ENCODE measurements around the gene SYNDIG1. TPM values are rescaled to one million over a fixed set of nuclear protein-coding genes. Genes with fewer than 3 reads are reported as not detected.

The SYNDIG1 gene
- total and polyA plus RNA-seq, 5 donors = 26.3 to 38.6 (median 34.6) TPM

GRCh38 chr20:24449026-24449720, 20.3 kb upstream of the SYNDIG1 start:
- H3K27ac ChIP-seq (ENCODE audit: low read length) = no peak overlapping the region
- no peak for DNase-seq
- no peaks in the 10 kb centered on the region for H3K4me1 ChIP-seq (ENCODE audit: control insufficient read depth, insufficient read depth, low read length)
- ATAC-seq = no peak
- intact Hi-C loops (cut with DNase I) = no loop called here
- no peak overlapping the region for H3K4me3 ChIP-seq (ENCODE audit: low read length)
- H3K9me3 ChIP-seq (ENCODE audit: control insufficient read depth, low read length) = no peaks in the 10 kb centered on the region
- H3K27me3 ChIP-seq (ENCODE audit: control insufficient read depth, insufficient read depth) = no peaks in the 10 kb centered on the region
- WGBS = 88% methylated on average over 9 of the region's 9 CpGs

DNA sequence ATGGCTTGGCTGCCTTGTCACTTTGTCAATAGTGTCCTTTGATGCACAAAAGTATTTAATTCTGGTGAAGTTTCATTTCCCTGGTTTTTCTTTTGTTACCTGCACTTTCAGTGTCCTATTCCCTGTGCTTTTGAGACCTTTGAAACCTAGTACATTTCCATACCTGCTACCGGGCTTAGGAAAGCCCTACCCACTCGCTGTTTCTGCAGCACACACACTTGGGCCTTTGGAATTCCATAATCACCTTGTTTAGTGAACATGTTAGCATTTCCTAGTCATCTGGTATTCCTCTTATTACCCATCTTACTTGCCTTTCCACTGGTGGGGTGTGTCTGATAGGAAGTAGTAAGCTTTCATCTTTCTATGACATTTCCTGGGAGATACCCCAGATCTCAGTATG, 19.3 kb upstream of the SYNDIG1 start:
- WGBS = 94% methylated on average over 2 of the region's 2 CpGs
- intact Hi-C loops (cut with DNase I) = no loop called here
- no peaks in the 10 kb centered on the region for H3K27me3 ChIP-seq (ENCODE audit: control insufficient read depth, insufficient read depth)
- no peaks in the 10 kb centered on the region for H3K9me3 ChIP-seq (ENCODE audit: control insufficient read depth, low read length)
- DNase-seq = no peak
- H3K4me1 ChIP-seq (ENCODE audit: control insufficient read depth, insufficient read depth, low read length) = no peaks in the 10 kb centered on the region
- no peak overlapping the region for H3K4me3 ChIP-seq (ENCODE audit: low read length)
- H3K27ac ChIP-seq (ENCODE audit: low read length) = no peak overlapping the region
- ATAC-seq = no peak

DNA sequence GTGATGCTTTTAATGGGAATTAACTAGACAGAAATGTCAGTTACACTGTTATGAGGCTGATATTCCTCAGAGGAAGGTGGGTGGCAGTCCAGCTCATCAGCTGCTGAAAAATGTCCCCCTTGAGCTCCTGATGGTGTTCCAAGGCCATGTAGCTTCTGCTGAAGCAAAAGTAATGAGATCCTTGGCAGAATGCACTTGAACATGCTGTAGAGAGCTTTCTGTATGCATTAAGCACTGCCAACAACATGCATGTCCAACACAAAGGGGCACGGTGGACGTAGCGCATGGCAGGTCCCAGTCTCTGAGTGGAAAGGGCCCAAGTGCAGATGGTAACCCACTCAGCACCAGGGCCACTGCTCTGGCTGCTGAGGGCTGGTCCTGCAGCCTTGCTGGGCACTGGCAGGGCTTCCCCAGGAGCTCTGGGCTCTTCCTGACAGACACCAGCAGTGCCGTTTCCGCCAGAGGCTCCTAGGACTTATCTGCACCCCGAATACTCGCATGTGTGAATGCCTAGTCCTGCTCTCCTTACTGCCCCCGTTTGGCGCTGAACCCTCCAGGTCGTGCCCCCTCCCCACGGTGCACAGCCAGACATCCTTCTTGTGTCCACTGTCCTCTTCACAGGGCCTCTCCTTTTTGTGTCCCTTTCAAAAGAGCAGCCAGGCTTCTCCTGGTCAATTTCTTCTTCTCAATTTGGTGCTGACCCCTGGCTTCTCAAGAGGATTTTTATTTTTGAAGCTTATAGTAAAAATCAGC, 18.6 kb upstream of the SYNDIG1 start:
- ATAC-seq = no peak
- DNase-seq = no peak
- Histone ChIP-seq H3K4me3 (ENCODE audit: low read length) (no peak overlapping the region), H3K27me3 (ENCODE audit: control insufficient read depth, insufficient read depth) (no peaks in the 10 kb centered on the region), H3K4me1 (ENCODE audit: control insufficient read depth, insufficient read depth, low read length) (no peaks in the 10 kb centered on the region), H3K9me3 (ENCODE audit: control insufficient read depth, low read length) (no peaks in the 10 kb centered on the region), H3K27ac (ENCODE audit: low read length) (no peak overlapping the region)
- intact Hi-C loops (cut with DNase I) = no loop called here
- 66% methylated on average over 11 of the region's 11 CpGs for WGBS

DNA sequence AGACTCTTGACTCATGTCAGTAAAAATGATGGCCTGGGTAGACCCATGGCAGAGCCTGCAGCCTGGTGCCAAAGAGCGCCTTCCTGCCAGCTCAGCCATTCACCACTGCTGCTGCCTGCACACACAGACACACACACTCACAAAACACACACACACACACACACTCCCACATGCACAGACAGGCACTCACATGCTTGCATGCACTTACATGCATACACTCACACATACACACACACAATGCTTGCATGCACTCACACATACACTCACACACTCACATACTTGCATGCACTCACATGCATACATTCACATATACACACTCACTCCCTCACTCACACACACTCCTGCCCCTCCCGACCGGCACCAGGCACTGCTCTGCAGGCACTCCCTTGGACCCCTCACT, 18.0 kb upstream of the SYNDIG1 start:
- H3K4me3 ChIP-seq (ENCODE audit: low read length) = no peak overlapping the region
- ATAC-seq (no peak), DNase-seq (no peak)
- intact Hi-C loops (cut with DNase I) = no loop called here
- H3K27me3 ChIP-seq (ENCODE audit: control insufficient read depth, insufficient read depth) = no peaks in the 10 kb centered on the region
- 72% methylated on average over 3 of the region's 3 CpGs for WGBS
- H3K4me1 ChIP-seq (ENCODE audit: control insufficient read depth, insufficient read depth, low read length) = no peaks in the 10 kb centered on the region
- no peaks in the 10 kb centered on the region for H3K9me3 ChIP-seq (ENCODE audit: control insufficient read depth, low read length)
- no peak overlapping the region for H3K27ac ChIP-seq (ENCODE audit: low read length)

- no peak for ATAC-seq
- Histone ChIP-seq H3K27ac (ENCODE audit: low read length) (no peak overlapping the region), H3K9me3 (ENCODE audit: control insufficient read depth, low read length) (no peaks in the 10 kb centered on the region), H3K4me3 (ENCODE audit: low read length) (no peak overlapping the region), H3K27me3 (ENCODE audit: control insufficient read depth, insufficient read depth) (no peaks in the 10 kb centered on the region), H3K4me1 (ENCODE audit: control insufficient read depth, insufficient read depth, low read length) (no peaks in the 10 kb centered on the region)
- 80% methylated on average over 8 of the region's 8 CpGs for WGBS
- no peak for DNase-seq
- intact Hi-C loops (cut with DNase I) = no loop called here
Observed at GRCh38 chr20:24452016-24452415, 17.4 kb upstream of the SYNDIG1 start.

DNA sequence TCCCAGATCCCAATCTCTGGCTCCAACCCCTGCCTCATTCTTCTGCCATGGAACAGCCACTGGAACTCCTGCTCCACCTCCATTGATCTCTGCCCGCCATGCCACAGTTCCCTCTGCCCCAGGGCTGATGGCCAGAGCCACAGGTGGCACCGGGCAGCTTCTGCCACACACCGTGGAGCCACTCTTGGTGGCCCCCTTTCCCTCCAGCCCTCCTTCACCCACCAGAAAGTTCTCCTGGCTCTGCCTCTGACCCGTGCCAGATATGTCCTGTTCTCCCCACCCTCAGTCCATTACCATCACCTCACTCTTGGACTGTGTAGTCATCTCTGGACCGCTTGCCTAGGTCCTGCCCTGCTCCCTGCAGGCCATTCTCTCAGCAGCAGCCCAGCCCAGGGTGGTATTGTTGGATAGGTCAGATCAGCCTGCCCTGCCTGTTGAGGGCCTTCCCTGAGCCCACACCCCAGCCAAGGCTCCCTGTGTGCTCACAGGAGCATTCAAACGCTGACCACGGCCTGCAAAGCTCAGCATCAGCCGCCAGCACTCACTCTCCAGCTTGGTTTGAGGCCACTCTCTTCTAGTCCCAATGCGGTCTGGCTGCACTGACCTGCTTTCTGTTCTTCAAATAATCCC, 16.8 kb upstream of the SYNDIG1 start:
- DNase-seq (no peak), ATAC-seq (no peak)
- no peaks in the 10 kb centered on the region for H3K27me3 ChIP-seq (ENCODE audit: control insufficient read depth, insufficient read depth)
- H3K4me3 ChIP-seq (ENCODE audit: low read length) = no peak overlapping the region
- H3K9me3 ChIP-seq (ENCODE audit: control insufficient read depth, low read length) = no peaks in the 10 kb centered on the region
- intact Hi-C loops (cut with DNase I) = no loop called here
- no peaks in the 10 kb centered on the region for H3K4me1 ChIP-seq (ENCODE audit: control insufficient read depth, insufficient read depth, low read length)
- no peak overlapping the region for H3K27ac ChIP-seq (ENCODE audit: low read length)
- WGBS = 87% methylated on average over 9 of the region's 9 CpGs

DNA sequence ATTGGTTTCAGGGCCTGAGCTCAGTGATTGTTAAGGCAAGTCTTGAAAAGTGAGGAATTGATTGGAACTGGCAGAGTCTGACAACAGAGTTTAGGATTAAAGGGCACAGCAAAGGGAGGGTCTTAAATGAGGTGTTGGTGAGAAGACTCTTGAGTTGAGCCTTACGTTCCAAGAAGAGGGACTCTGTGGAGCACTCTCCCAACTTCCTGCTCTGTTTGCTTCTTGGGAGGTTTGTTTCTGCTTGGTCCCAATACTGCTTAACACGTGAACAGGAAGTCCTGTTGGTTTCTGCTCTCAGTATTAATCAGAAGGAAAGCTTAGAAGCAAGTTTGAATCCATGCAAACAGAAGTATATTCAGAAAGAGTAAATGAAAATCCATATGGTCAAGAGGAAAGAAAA, 15.6 kb upstream of the SYNDIG1 start:
- WGBS = 44% methylated on average over 2 of the region's 2 CpGs
- no peak overlapping the region for H3K27ac ChIP-seq (ENCODE audit: low read length)
- no peaks in the 10 kb centered on the region for H3K27me3 ChIP-seq (ENCODE audit: control insufficient read depth, insufficient read depth)
- intact Hi-C loops (cut with DNase I) = no loop called here
- no peaks in the 10 kb centered on the region for H3K4me1 ChIP-seq (ENCODE audit: control insufficient read depth, insufficient read depth, low read length)
- DNase-seq (no peak), ATAC-seq (no peak)
- H3K4me3 ChIP-seq (ENCODE audit: low read length) = no peak overlapping the region
- H3K9me3 ChIP-seq (ENCODE audit: control insufficient read depth, low read length) = no peaks in the 10 kb centered on the region

DNA sequence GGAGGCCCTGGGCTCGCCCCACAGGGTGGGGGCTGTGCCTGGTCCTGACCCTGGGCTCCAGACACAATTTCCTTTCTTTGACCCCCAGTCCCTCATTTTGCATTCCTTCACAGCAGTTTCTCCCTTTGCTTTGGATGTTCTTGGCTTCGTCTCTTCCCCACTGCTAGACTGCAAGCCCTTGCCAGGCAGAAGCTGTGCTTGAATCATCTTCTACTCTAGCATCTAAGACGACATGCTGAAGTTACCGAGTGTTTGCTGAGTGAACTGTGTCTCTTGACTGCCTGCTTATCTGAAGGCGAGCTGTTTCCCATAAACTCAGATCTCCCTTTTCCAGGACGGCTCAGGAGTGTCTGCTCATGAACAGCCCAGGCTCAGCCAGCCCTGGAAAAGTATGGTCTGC, 14.3 kb upstream of the SYNDIG1 start:
- no peak overlapping the region for H3K4me3 ChIP-seq (ENCODE audit: low read length)

DNA sequence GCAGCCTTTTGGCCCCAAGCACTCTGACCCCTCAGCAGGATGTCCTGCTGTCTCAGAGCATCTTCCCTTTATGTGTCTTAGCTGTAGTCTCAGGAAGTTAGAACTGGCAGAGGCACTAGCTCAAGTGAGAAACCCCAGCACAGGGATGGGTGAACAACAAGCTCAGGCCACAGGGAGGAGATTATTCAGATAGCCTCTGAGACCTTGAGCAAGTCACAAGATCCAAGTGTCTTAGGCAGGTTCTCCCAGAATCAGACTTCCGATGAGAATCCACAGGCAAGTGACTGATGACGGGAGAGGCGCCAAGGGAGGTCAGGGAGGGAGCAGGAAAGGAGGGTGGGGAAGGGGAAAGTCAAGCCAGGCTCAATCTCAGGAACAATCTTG, 13.0 kb upstream of the SYNDIG1 start:
- Histone ChIP-seq H3K4me1 (ENCODE audit: control insufficient read depth, insufficient read depth, low read length) (no peaks in the 10 kb centered on the region), H3K4me3 (ENCODE audit: low read length) (no peak overlapping the region), H3K9me3 (ENCODE audit: control insufficient read depth, low read length) (no peaks in the 10 kb centered on the region), H3K27ac (ENCODE audit: low read length) (no peak overlapping the region), H3K27me3 (ENCODE audit: control insufficient read depth, insufficient read depth) (no peaks in the 10 kb centered on the region)
- ATAC-seq = no peak
- intact Hi-C loops (cut with DNase I) = no loop called here
- WGBS = 71% methylated on average over 3 of the region's 3 CpGs
- DNase-seq = no peak

More for the DNA sequence above, 14.3 kb upstream of the SYNDIG1 start:
- no peak for DNase-seq
- Histone ChIP-seq H3K27me3 (ENCODE audit: control insufficient read depth, insufficient read depth) (no peaks in the 10 kb centered on the region), H3K4me1 (ENCODE audit: control insufficient read depth, insufficient read depth, low read length) (no peaks in the 10 kb centered on the region), H3K27ac (ENCODE audit: low read length) (no peak overlapping the region), H3K9me3 (ENCODE audit: control insufficient read depth, low read length) (no peaks in the 10 kb centered on the region)
- intact Hi-C loops (cut with DNase I) = no loop called here
- no peak for ATAC-seq
- 49% methylated on average over 6 of the region's 6 CpGs for WGBS

DNA sequence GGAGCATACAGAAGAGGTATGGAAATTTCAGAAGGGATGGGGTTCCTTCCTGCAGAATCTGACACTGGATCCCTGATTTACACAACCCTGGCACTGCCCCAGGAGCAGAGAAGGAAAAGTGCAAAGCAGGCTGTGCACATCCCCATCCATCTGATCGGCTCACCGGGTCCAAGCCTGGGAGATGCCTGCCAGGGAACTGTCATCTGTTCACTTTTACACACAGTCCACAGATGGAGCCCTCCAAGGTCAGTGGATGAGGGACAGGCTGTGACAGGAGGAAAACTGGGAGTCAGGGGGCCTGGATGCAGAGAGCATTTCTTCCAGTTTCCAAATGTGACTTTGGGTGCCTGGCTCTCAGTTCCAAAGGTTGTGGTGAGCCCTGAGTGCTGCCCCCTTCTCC, 11.0 kb upstream of the SYNDIG1 start:
- H3K27me3 ChIP-seq (ENCODE audit: control insufficient read depth, insufficient read depth) = no peaks in the 10 kb centered on the region
- intact Hi-C loops (cut with DNase I) = no loop called here
- no peak overlapping the region for H3K4me3 ChIP-seq (ENCODE audit: low read length)
- 25% methylated on average over 2 of the region's 2 CpGs for WGBS
- H3K9me3 ChIP-seq (ENCODE audit: control insufficient read depth, low read length) = no peaks in the 10 kb centered on the region
- no peak overlapping the region for H3K27ac ChIP-seq (ENCODE audit: low read length)
- H3K4me1 ChIP-seq (ENCODE audit: control insufficient read depth, insufficient read depth, low read length) = no peaks in the 10 kb centered on the region
- ATAC-seq (peak; percentile 50 to 74), DNase-seq (no peak)

DNA sequence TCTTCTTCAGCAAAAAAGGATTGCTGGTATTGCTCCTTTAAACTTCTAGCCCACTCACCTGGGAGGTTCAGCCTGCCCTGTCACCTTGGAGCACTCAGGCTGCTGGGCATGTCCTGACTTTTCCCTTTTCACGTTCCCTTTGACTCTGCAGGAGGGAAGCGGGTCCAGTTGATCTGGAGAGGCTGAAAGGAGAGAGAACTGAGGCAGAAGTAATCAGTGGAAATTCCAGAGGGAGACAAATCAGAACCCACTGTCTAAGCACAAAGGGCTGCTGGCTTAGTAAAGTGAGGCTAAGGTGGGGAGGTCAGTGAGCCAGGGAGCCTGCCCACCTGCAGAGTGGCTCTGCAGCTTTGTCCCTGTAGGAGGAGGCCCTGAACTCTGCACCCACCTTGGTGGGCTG, 9.7 kb upstream of the SYNDIG1 start:
- no peaks in the 10 kb centered on the region for H3K27me3 ChIP-seq (ENCODE audit: control insufficient read depth, insufficient read depth)
- DNase-seq = no peak
- no peaks in the 10 kb centered on the region for H3K9me3 ChIP-seq (ENCODE audit: control insufficient read depth, low read length)
- no peak overlapping the region for H3K4me3 ChIP-seq (ENCODE audit: low read length)
- intact Hi-C loops (cut with DNase I) = no loop called here
- WGBS = 82% methylated on average over 2 of the region's 2 CpGs
- no peak overlapping the region for H3K27ac ChIP-seq (ENCODE audit: low read length)
- ATAC-seq = no peak
- no peaks in the 10 kb centered on the region for H3K4me1 ChIP-seq (ENCODE audit: control insufficient read depth, insufficient read depth, low read length)

Measured in right cardiac atrium (tissue), 5 donors.